GM23338 (cell line): ENCODE measurements around the gene TEX10. TPM values are rescaled to one million over a fixed set of nuclear protein-coding genes. Genes with fewer than 3 reads are reported as not detected.

Source experiments
- ATAC-seq: fragments of 200-7000 bp; cut with Tn5 transposase; 3 replicates; pipeline ENCODE4 v1.9.1; 2020
- DNase-seq: peaks from one replicate; pipeline ENCODE4 v3.0.0-alpha.2; 2015; ENCODE audit warnings: low spot score
- H2AFZ ChIP-seq: fragments of 200-600 bp; sonication (generic); 2 replicates; pipeline ENCODE4 v1.8.0; 2016; ENCODE audit warnings: antibody characterized with exemption, mild to moderate bottlenecking, moderate library complexity
- H3F3A ChIP-seq: fragments of 200-600 bp; sonication (generic); replicated peaks from 2 replicates; pipeline ENCODE4 v1.8.0; 2017; ENCODE audit warnings: antibody characterized with exemption, mixed run types, low read depth
- H3K27ac ChIP-seq: fragments of 200-600 bp; sonication (generic); 2 replicates; pipeline ENCODE4 v1.6.1; 2016; ENCODE audit warnings: low read depth
- H3K27me3 ChIP-seq: fragments of 200-600 bp; sonication (generic); 2 replicates; pipeline ENCODE4 v1.8.0; 2016; ENCODE audit warnings: mild to moderate bottlenecking, mixed run types, moderate library complexity; ENCODE audit not compliant: insufficient read depth
- H3K36me3 ChIP-seq: fragments of 200-600 bp; sonication (generic); 2 replicates; pipeline ENCODE4 v1.8.0; 2016; ENCODE audit warnings: mild to moderate bottlenecking; ENCODE audit not compliant: insufficient read depth
- H3K4me1 ChIP-seq: fragments of 200-600 bp; sonication (generic); 2 replicates; pipeline ENCODE4 v1.8.0; 2016; ENCODE audit warnings: mild to moderate bottlenecking, moderate library complexity; ENCODE audit not compliant: insufficient read depth
- H3K4me2 ChIP-seq: fragments of 200-600 bp; sonication (generic); 2 replicates; pipeline ENCODE4 v1.7.1; 2017; ENCODE audit warnings: mixed run types
- H3K4me3 ChIP-seq: fragments of 200-600 bp; sonication (generic); 2 replicates; pipeline ENCODE4 v1.6.1; 2016; ENCODE audit warnings: mixed run types
- H3K79me2 ChIP-seq: fragments of 200-600 bp; sonication (generic); replicated peaks from 2 replicates; pipeline ENCODE4 v1.8.0; 2017; ENCODE audit warnings: mild to moderate bottlenecking; ENCODE audit not compliant: insufficient read depth
- H3K9me2 ChIP-seq: fragments of 200-600 bp; sonication (generic); 2 replicates; pipeline ENCODE4 v1.8.0; 2017; ENCODE audit not compliant: insufficient read depth
- H4K20me1 ChIP-seq: fragments of 200-600 bp; sonication (generic); replicated peaks from 2 replicates; pipeline ENCODE4 v1.8.0; 2017; ENCODE audit warnings: mild to moderate bottlenecking; ENCODE audit not compliant: insufficient read depth
- H3K27ac Mint-ChIP-seq: 2 replicates; pipeline ENCODE4 v1.8.0; 2020; ENCODE audit warnings: inconsistent platforms, mild to moderate bottlenecking, moderate library complexity, mixed read lengths
- H3K27me3 Mint-ChIP-seq: 3 replicates; pipeline ENCODE4 v1.8.0; 2022; ENCODE audit warnings: low read depth, mild to moderate bottlenecking, moderate library complexity, mixed read lengths, inconsistent platforms; ENCODE audit not compliant: insufficient read depth, poor library complexity
- H3K36me3 Mint-ChIP-seq: 3 replicates; pipeline ENCODE4 v1.8.0; 2021; ENCODE audit warnings: low read depth, mild to moderate bottlenecking, inconsistent platforms, moderate library complexity, mixed read lengths
- H3K4me1 Mint-ChIP-seq: 3 replicates; pipeline ENCODE4 v1.8.0; 2020; ENCODE audit warnings: mild to moderate bottlenecking, inconsistent platforms, mixed read lengths
- H3K4me3 Mint-ChIP-seq: 3 replicates; pipeline ENCODE4 v1.8.0; 2021; ENCODE audit warnings: moderate library complexity, mild to moderate bottlenecking, inconsistent platforms, mixed read lengths
- H3K9me3 Mint-ChIP-seq: 3 replicates; pipeline ENCODE4 v1.8.0; 2020; ENCODE audit warnings: moderate library complexity, mild to moderate bottlenecking, inconsistent platforms, mixed read lengths
- CREB1 ChIP-seq: fragments of 250-450 bp; sonication (Bioruptor Pico); IDR thresholded peaks from 2 replicates; pipeline ENCODE4 v1.5.0; 2020; ENCODE audit warnings: low read depth, mild to moderate bottlenecking, moderate library complexity
- CTCF ChIP-seq, 2 experiments: fragments of 200-600 bp in 1 of 2; sonication (generic) in 1 of 2; conservative IDR thresholded peaks; 2 replicates each; pipeline versions ENCODE4 v1.5.1 to v1.6.1; 2016 to 2017; ENCODE audit warnings: antibody characterized with exemption in 2 of 2, low read depth in 2 of 2, mild to moderate bottlenecking in 2 of 2, moderate library complexity in 1 of 2
- JUNB ChIP-seq: IDR thresholded peaks from one replicate; pipeline ENCODE4 v1.6.1; 2016; ENCODE audit warnings: antibody characterized with exemption; ENCODE audit not compliant: unreplicated experiment
- NANOG ChIP-seq: IDR thresholded peaks from 2 replicates; pipeline ENCODE4 v1.6.1; 2016; ENCODE audit warnings: antibody characterized with exemption, borderline replicate concordance
- POLR2AphosphoS5 ChIP-seq: IDR thresholded peaks from 2 replicates; pipeline ENCODE4 v1.6.1; 2016; ENCODE audit warnings: antibody characterized with exemption, low read depth
- REST ChIP-seq: IDR thresholded peaks from one replicate; pipeline ENCODE4 v1.6.1; 2018; ENCODE audit warnings: antibody characterized with exemption; ENCODE audit not compliant: unreplicated experiment
- STAT1 ChIP-seq: IDR thresholded peaks from one replicate; pipeline ENCODE4 v1.6.1; 2016; ENCODE audit warnings: antibody characterized with exemption; ENCODE audit not compliant: unreplicated experiment
- ZNF462 ChIP-seq: fragments of 250-450 bp; sonication (Bioruptor Pico); IDR thresholded peaks from 2 replicates; pipeline ENCODE4 v1.5.0; 2020; ENCODE audit warnings: mild to moderate bottlenecking, moderate library complexity
- polyA plus RNA-seq: library from polyadenylated mRNA; unstranded; fragments of >200 nt; fragmentation: Nextera tagmentation; extraction: Ambion mirVana; gene quantifications from 2 replicates; pipeline ENCODE4 v1.2.1, GENCODE V29; 2016
- total RNA-seq: library from RNA; depleted of rRNA; stranded (reverse); fragments of >200 nt; shearing (Covaris generic); gene quantifications from 2 replicates; pipeline ENCODE4 v1.2.3, GENCODE V29; 2014

Gene TEX10
- total and polyA plus RNA-seq, 2 experiments from 2014 or later, result 35.0 to 102 TPM

GRCh38 chr9:100317706-100318105, 35.0 kb downstream of the TEX10 start:
- H3K36me3 ChIP-seq, result peaks cover 47% of the 10 kb centered on the region; the same call in 1 of the 2 replicates
- H3K79me2 ChIP-seq, result peaks cover 96% of the 10 kb centered on the region
- no peaks in the 10 kb centered on the region for H3K4me1 Mint-ChIP-seq
- H3K4me3 ChIP-seq, result no peak overlapping the region
- no peaks in the 10 kb centered on the region for H3K27me3 Mint-ChIP-seq
- no peaks in the 10 kb centered on the region for H3K27me3 ChIP-seq
- H3K4me3 Mint-ChIP-seq, result no peak overlapping the region
- peaks cover 84% of the 10 kb centered on the region for H3K36me3 Mint-ChIP-seq
- H3K27ac ChIP-seq, result no peak overlapping the region
- no peak overlapping the region for H3K4me2 ChIP-seq
- ATAC-seq (no peak), DNase-seq (no peak)
- H3F3A ChIP-seq, result no peaks in the 10 kb centered on the region
- TF ChIP-seq POLR2AphosphoS5 (no peak), STAT1 (no peak), CTCF (conservative IDR thresholded peaks at IDR 0.05; ENCODE audit: low read depth in 2 of 2) (no peak), JUNB (no peak)
- no peaks in the 10 kb centered on the region for H3K9me2 ChIP-seq
- H3K27ac Mint-ChIP-seq, result no peak overlapping the region
- H3K4me1 ChIP-seq, result no peaks in the 10 kb centered on the region
- no peaks in the 10 kb centered on the region; the same call in none of the 2 replicates for H4K20me1 ChIP-seq
- H2AFZ ChIP-seq, result no peak overlapping the region
- H3K9me3 Mint-ChIP-seq, result no peaks in the 10 kb centered on the region

GRCh38 chr9:100315561-100315960, 37.2 kb downstream of the TEX10 start:
- no peaks in the 10 kb centered on the region for H3K4me1 Mint-ChIP-seq
- TF ChIP-seq CTCF (conservative IDR thresholded peaks at IDR 0.05; ENCODE audit: low read depth in 2 of 2) (no peak), REST (no peak), NANOG (no peak), STAT1 (no peak), CREB1 (no peak), ZNF462 (CRISPR knock-in tag) (no peak)

More at GRCh38 chr9:100315561-100315960, 37.2 kb downstream of the TEX10 start:
- no peak for ATAC-seq
- no peak for DNase-seq
- no peak overlapping the region for H3K4me2 ChIP-seq
- no peaks in the 10 kb centered on the region for H3K4me1 ChIP-seq
- Mint-ChIP-seq H3K9me3 (no peaks in the 10 kb centered on the region; the same call in 2 of the 3 replicates), H3K4me3 (no peak overlapping the region), H3K36me3 (peaks cover 88% of the 10 kb centered on the region), H3K27me3 (no peaks in the 10 kb centered on the region), H3K27ac (no peak overlapping the region)
- H2AFZ ChIP-seq, result no peak overlapping the region
- peaks cover 98% of the 10 kb centered on the region for H3K79me2 ChIP-seq
- H3K4me3 ChIP-seq, result no peak overlapping the region
- H3F3A ChIP-seq, result no peaks in the 10 kb centered on the region
- H3K27ac ChIP-seq, result no peak overlapping the region
- H3K9me2 ChIP-seq, result no peaks in the 10 kb centered on the region
- peaks cover 39% of the 10 kb centered on the region; the same call in 1 of the 2 replicates for H3K36me3 ChIP-seq
- H3K27me3 ChIP-seq, result no peaks in the 10 kb centered on the region
- H4K20me1 ChIP-seq, result no peaks in the 10 kb centered on the region; the same call in 1 of the 2 replicates
